Neural crest cell (in vitro differentiated cells): ENCODE data around the gene CYTH4. TPM values are rescaled to one million over a fixed set of nuclear protein-coding genes. Genes with fewer than 3 reads are reported as not detected.
A peak's percentile ranks its signal among the peaks of the same experiment; 100 is the strongest.

Source experiments
- DNase-seq: peaks from one replicate; pipeline ENCODE4 v3.0.0; 2021; ENCODE audit warnings: low read depth, mixed read lengths, low spot score
- H3K27ac Mint-ChIP-seq: one replicate; pipeline ENCODE4 v1.8.0; 2021; ENCODE audit warnings: mild to moderate bottlenecking, mixed read lengths; ENCODE audit not compliant: unreplicated experiment
- H3K27me3 Mint-ChIP-seq: 2 replicates; pipeline ENCODE4 v1.8.0; 2021; ENCODE audit warnings: low read depth, mild to moderate bottlenecking, mixed read lengths
- H3K36me3 Mint-ChIP-seq: 2 replicates; pipeline ENCODE4 v1.8.0; 2021; ENCODE audit warnings: low read depth, mild to moderate bottlenecking, mixed read lengths
- H3K4me1 Mint-ChIP-seq: 2 replicates; pipeline ENCODE4 v1.8.0; 2021; ENCODE audit warnings: mixed read lengths
- H3K4me3 Mint-ChIP-seq: one replicate; pipeline ENCODE4 v1.8.0; 2021; ENCODE audit warnings: mild to moderate bottlenecking, mixed read lengths
- H3K9me3 Mint-ChIP-seq: 2 replicates; pipeline ENCODE4 v1.8.0; 2021; ENCODE audit warnings: mixed read lengths
- total RNA-seq: library from RNA; stranded (reverse); gene quantifications from 2 replicates; pipeline ENCODE4 v1.2.1, GENCODE V29; 2021
- TF ChIP-seq, protein P1 (sequence below): fragments of 200-600 bp; sonication (generic); conservative IDR thresholded peaks from 2 replicates; pipeline ENCODE4 v1.5.0; 2021; ENCODE audit warnings: antibody characterized with exemption, mild to moderate bottlenecking

CYTH4 gene
- total RNA-seq, 1 donor from 2014 or later: not detected

DNA sequence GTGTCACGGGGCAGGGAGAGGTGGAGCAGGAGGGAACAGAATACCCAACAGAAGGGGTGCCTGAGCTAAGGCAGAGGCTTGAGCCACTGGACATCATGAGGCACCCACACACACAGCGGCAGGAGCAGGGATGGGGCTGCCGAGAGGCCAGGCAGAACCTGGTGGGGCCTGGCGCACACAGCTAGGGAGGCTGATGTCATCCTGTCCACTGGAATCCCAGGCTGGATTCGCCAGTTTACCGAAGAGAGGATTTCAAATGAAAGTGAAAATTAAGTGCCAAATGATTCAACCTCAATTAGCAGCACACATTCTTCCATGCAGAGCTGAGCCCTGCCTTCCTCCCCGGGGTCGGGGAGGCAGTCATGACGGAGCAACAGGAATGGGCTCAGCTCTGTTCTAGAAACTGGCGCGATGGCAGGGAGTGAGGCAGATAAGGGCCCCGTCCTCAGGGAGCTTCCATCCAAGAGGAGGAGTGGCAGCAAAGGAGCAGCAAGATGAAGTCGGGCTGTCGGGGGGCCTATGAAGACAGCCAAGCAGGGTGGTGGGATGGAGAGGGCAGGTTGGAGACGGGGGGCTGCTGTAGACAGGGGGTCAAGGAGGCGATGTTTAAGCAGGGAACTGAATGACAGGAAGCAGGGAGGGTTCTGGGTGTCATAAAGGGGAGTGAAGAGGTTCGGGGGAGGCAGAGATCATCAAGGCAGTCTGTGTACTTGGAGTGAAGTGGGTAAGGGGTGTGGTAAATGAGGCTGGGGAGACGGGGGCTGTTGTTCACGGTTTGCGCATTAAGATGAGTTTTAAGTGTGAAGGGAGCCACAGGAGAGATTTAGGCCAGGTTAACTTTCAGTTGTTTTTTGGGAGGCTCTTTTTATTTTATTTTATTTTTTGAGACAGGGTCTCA is 44.7 kb upstream of the CYTH4 start:
- H3K4me1 Mint-ChIP-seq: peaks cover 6% of the 10 kb centered on the region
- TF ChIP-seq, protein P1, sequence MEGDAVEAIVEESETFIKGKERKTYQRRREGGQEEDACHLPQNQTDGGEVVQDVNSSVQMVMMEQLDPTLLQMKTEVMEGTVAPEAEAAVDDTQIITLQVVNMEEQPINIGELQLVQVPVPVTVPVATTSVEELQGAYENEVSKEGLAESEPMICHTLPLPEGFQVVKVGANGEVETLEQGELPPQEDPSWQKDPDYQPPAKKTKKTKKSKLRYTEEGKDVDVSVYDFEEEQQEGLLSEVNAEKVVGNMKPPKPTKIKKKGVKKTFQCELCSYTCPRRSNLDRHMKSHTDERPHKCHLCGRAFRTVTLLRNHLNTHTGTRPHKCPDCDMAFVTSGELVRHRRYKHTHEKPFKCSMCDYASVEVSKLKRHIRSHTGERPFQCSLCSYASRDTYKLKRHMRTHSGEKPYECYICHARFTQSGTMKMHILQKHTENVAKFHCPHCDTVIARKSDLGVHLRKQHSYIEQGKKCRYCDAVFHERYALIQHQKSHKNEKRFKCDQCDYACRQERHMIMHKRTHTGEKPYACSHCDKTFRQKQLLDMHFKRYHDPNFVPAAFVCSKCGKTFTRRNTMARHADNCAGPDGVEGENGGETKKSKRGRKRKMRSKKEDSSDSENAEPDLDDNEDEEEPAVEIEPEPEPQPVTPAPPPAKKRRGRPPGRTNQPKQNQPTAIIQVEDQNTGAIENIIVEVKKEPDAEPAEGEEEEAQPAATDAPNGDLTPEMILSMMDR: no peak
- no peaks in the 10 kb centered on the region for H3K27me3 Mint-ChIP-seq
- DNase-seq: no peak
- no peaks in the 10 kb centered on the region for H3K9me3 Mint-ChIP-seq
- no peak overlapping the region for H3K27ac Mint-ChIP-seq
- H3K4me3 Mint-ChIP-seq: no peak overlapping the region
- no peaks in the 10 kb centered on the region for H3K36me3 Mint-ChIP-seq

DNA sequence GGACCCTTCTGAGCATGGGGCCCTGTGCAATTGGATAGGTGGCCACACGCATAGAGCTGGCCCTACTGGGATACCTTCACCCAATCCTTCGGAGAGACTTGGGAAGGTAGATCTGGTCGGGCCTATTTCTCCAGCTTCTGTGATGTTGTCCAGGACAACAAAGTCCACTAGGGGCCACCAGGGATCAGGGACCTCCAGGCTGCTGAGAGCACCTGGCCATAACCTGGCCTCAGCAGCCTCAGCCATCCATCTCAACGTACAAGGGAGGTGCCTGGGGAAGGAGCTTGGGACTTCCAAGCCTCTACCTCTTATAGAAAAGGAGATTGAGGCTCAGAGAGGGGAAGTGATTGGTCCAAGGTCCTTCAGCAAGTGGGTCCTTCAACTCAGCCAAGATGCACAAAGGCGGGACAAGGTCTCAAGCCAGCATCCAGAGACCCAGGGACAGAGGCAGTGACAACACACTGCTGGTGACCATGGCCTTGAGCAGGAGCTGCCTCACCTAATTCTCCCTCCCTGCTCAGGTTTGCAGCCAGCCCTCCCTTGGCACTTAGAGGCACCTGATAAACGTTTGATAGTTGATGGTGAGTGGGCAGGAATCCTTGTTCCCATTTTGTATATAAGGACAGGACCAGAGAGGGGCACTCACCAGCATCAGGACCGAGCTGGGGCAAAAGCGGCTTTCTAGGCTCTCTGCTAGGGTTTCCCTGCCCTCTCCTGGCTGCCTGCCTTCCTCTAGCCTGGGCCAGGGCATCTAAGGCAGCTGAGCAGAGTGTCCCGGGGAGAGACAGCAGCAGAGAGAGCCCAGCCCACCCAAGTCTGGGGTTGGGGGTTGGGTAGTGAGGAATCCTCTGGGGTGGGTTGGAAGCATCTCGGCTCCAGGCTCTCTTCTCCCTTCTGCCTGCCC is 42.7 kb upstream of the CYTH4 start:
- no peak overlapping the region for H3K4me3 Mint-ChIP-seq
- H3K4me1 Mint-ChIP-seq: peaks cover 6% of the 10 kb centered on the region
- DNase-seq: no peak
- no peaks in the 10 kb centered on the region for H3K9me3 Mint-ChIP-seq
- H3K27ac Mint-ChIP-seq: peak overlapping the region; percentile 46
- TF ChIP-seq, protein P1: no peak
- no peaks in the 10 kb centered on the region for H3K36me3 Mint-ChIP-seq
- H3K27me3 Mint-ChIP-seq: no peaks in the 10 kb centered on the region

DNA sequence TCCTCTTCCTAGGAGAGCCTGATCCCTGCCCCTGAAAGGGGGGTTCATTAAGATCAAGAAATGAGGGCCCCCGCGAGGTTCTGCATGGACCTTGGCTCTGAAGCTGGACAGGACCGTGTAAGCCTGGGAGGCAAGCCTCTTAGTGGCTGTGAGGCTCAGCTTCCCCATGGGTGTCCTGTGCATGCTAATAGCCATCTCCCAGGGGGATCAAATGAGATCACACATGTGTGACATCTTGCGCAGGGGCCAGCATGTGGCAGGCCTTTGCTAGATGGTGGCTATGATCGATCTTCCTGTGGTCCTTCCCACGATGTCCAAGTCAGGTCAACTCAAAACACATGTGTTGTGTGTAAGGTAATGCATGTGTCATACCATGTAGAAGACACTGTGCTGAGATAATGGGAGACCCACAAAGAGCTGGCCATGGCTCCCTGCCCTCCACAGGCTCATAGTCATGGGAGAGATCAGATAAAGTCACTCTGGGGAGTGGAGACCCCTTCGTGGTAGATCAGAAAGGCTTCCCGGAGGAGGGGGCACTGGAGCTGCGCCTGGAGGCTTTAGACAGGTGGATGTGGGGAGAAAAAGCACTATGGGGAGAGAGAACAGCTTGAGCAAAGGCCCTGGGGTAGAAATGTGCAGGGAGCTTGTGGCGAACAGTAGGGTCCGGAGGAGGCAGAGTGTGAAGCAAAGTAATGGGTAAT is 41.9 kb upstream of the CYTH4 start:
- peaks cover 6% of the 10 kb centered on the region for H3K4me1 Mint-ChIP-seq
- H3K27me3 Mint-ChIP-seq: no peaks in the 10 kb centered on the region
- H3K27ac Mint-ChIP-seq: peak overlapping the region; percentile 46
- no peak for DNase-seq
- no peaks in the 10 kb centered on the region for H3K36me3 Mint-ChIP-seq
- no peaks in the 10 kb centered on the region for H3K9me3 Mint-ChIP-seq
- TF ChIP-seq, protein P1: no peak
- no peak overlapping the region for H3K4me3 Mint-ChIP-seq

DNA sequence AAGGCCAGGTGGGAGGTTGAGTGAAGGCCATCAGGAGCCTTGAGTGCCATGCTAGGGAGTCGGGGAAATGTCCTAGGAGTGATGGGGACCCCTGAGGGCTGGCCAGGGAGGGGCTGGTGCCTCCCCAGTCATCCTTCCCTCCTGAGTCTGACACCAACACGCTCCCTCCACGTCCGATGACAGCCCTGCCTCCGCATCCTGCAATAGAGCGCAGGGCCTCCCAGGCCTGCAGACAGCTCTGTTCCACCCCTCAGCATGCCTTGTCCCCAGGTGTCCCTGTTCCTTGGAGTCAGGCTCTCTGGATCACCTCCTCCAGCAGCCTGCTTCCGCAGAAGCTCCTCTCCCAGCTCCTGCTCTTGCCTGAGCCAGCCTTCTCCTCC is 41.4 kb upstream of the CYTH4 start:
- Mint-ChIP-seq H3K4me3 (no peak overlapping the region), H3K36me3 (no peaks in the 10 kb centered on the region), H3K4me1 (peaks cover 6% of the 10 kb centered on the region), H3K27me3 (no peaks in the 10 kb centered on the region), H3K27ac (no peak overlapping the region), H3K9me3 (no peaks in the 10 kb centered on the region)
- no peak for DNase-seq
- TF ChIP-seq, protein P1: no peak
